ENCODE data around the gene PARVA. TPM values are rescaled to one million over a fixed set of nuclear protein-coding genes. Genes with fewer than 3 reads are reported as not detected.

Gene PARVA
- total RNA-seq, 4 donors from 2014 or later = 28.5 to 37.4 (median 32.2) TPM

- DNase-seq = no peak
- intact Hi-C loops (cut with DNase I) = loop anchor here (10.0 kb wide), 1 partner anchor 480 kb away; no protein-coding TSS in a partner anchor
Observed at GRCh38 chr11:12414611-12415010, 37.2 kb downstream of the PARVA start.

GRCh38 chr11:12415342-12415966 lies 38.1 kb downstream of the PARVA start:
- Histone ChIP-seq H3K27ac (no peak overlapping the region), H3K27me3 (no peaks in the 10 kb centered on the region), H3K9me3 (no peaks in the 10 kb centered on the region), H3K36me3 (no peaks in the 10 kb centered on the region), H3K4me1 (peaks cover 0 to 16% of the 10 kb centered on the region in 2 donors), H3K4me3 (replicated peaks in 1 of 3) (no peak overlapping the region)
- intact Hi-C loops (cut with DNase I) = loop anchor here (10.0 kb wide), 1 partner anchor 479 kb away; no protein-coding TSS in a partner anchor
- no peak for DNase-seq
- 96% methylated on average over 4 of the region's 4 CpGs for WGBS, 2 donors
- TF ChIP-seq POLR2A (IDR thresholded peaks at IDR 0.05) (no peak), CTCF (IDR thresholded peaks at IDR 0.05) (no peak)

More at GRCh38 chr11:12414611-12415010, 37.2 kb downstream of the PARVA start:
- H3K27ac ChIP-seq = no peak overlapping the region
- H3K27me3 ChIP-seq = no peaks in the 10 kb centered on the region
- H3K9me3 ChIP-seq = no peaks in the 10 kb centered on the region
- no peaks in the 10 kb centered on the region for H3K36me3 ChIP-seq
- H3K4me3 ChIP-seq (replicated peaks in 1 of 3) = no peak overlapping the region
- peaks cover 0 to 16% of the 10 kb centered on the region in 2 donors for H3K4me1 ChIP-seq
- 86 to 90% methylated on average over 6 of the region's 6 CpGs for WGBS, 2 donors
- TF ChIP-seq CTCF (IDR thresholded peaks at IDR 0.05) (no peak), POLR2A (IDR thresholded peaks at IDR 0.05) (no peak)

- no peak for TF ChIP-seq CTCF (IDR thresholded peaks at IDR 0.05)
- TF ChIP-seq POLR2A (IDR thresholded peaks at IDR 0.05) = no peak
- no peaks in the 10 kb centered on the region for H3K9me3 ChIP-seq
- no peaks in the 10 kb centered on the region for H3K27me3 ChIP-seq
- peaks cover 0 to 16% of the 10 kb centered on the region in 2 donors for H3K4me1 ChIP-seq
- H3K4me3 ChIP-seq (replicated peaks in 1 of 3) = no peak overlapping the region
- H3K27ac ChIP-seq = no peak overlapping the region
- WGBS, 2 donors = 88 to 94% methylated on average over 6 of the region's 6 CpGs
- intact Hi-C loops (cut with DNase I) = loop anchor here (10.0 kb wide), 1 partner anchor 478 kb away; no protein-coding TSS in a partner anchor
- no peak for DNase-seq
- no peaks in the 10 kb centered on the region for H3K36me3 ChIP-seq
Observed at GRCh38 chr11:12416552-12416951, 39.2 kb downstream of the PARVA start.

- Histone ChIP-seq H3K36me3 (no peaks in the 10 kb centered on the region), H3K27me3 (no peaks in the 10 kb centered on the region), H3K9me3 (no peaks in the 10 kb centered on the region), H3K4me1 (peaks cover 0 to 6% of the 10 kb centered on the region in 2 donors), H3K27ac (peak overlapping the region in 1 of 3 donors; percentile 8), H3K4me3 (replicated peaks in 1 of 3) (no peak overlapping the region)
- intact Hi-C loops (cut with DNase I) = loop anchor here (10.0 kb wide), 1 partner anchor 477 kb away; no protein-coding TSS in a partner anchor
- 74 to 77% methylated on average over 7 to 11 of the region's 11 CpGs for WGBS, 2 donors
- no peak for DNase-seq
- TF ChIP-seq CTCF (IDR thresholded peaks at IDR 0.05) (no peak), POLR2A (IDR thresholded peaks at IDR 0.05) (no peak)
Observed at GRCh38 chr11:12417691-12418611, 40.6 kb downstream of the PARVA start.

Measured in thyroid gland (tissue), 4 donors.